NCI-H345 (cell line): ENCODE data around the gene MRPL55.

Experiments used
- DNase-seq: peaks from one replicate; lab custom pipeline; 2025; lab: John Stamatoyannopoulos, UW

The MRPL55 gene

DNA sequence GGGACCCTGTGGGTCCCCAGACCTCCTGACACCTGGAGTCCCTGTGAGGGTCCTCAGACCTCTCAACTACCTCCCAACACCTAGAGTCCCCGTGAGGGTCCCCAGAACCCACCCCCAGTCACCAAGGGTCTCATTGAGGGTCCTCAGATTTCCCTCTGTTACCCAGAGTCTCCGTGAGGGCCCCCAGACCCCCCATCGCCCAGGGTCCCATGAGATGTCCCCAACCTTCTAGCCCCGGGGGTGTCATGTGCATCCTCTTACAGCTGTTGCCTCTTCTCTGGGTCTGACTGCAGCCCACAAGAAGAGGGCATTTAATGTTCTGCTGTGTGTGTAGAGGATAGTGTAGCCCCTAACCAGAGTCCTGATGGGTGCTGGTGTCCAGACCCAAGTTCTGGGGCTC, 38.7 kb upstream of the MRPL55 start:
- DNase-seq: no peak

DNA sequence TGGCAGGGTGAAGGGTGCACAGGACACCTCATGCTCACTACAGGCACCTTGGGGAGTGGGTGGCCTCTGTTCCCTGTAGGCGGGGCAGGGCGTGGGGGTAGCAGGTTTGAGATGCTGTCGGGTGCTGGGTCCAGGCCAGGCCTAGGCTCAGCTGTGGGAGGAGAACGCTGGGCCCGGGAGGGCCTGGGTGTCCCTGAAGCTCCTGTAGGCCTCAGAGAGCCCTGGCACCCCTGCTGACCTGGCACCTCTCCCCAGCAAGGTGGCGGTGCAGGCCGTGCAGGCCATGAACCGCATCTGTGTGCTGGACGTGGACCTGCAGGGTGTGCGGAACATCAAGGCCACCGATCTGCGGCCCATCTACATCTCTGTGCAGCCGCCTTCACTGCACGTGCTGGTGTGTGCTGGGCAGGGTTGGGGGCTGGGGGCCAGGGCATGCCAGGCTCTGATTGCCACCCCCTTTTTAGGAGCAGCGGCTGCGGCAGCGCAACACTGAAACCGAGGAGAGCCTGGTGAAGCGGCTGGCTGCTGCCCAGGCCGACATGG, 38.1 kb upstream of the MRPL55 start:
- no peak for DNase-seq

DNA sequence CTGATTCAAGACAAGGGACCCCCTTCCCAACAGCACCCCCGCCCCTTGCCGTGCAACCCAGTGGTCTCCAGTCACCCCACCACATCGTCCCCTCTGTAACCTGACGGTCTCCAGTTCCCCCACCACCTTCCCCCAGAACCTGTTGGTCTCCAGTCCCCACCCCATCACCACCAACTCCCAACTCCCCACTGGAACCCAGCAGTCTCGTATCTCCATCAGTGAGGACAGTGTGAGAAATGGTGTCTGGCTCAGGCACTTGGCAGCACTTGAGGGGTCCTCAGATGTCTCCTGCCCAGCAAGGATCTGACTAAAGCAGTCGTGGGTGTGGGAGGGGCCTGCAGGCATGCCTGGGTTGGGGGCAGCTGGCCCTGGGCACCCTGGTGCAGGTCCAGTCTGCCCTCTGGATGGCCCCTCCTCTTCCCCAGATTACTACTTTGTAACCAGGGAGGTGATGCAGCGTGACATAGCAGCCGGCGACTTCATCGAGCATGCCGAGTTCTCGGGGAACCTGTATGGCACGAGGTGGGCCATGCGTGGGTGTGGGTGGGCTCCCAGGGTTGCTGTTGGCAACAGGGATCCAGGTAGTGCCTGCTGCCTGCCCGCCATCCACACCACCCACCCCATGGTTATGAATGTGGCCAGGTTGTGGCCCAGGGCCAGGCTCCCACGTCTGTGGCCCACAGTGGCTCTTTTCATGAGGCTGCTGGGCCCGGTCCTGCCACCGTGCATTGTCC, 37.5 kb upstream of the MRPL55 start:
- no peak for DNase-seq

DNA sequence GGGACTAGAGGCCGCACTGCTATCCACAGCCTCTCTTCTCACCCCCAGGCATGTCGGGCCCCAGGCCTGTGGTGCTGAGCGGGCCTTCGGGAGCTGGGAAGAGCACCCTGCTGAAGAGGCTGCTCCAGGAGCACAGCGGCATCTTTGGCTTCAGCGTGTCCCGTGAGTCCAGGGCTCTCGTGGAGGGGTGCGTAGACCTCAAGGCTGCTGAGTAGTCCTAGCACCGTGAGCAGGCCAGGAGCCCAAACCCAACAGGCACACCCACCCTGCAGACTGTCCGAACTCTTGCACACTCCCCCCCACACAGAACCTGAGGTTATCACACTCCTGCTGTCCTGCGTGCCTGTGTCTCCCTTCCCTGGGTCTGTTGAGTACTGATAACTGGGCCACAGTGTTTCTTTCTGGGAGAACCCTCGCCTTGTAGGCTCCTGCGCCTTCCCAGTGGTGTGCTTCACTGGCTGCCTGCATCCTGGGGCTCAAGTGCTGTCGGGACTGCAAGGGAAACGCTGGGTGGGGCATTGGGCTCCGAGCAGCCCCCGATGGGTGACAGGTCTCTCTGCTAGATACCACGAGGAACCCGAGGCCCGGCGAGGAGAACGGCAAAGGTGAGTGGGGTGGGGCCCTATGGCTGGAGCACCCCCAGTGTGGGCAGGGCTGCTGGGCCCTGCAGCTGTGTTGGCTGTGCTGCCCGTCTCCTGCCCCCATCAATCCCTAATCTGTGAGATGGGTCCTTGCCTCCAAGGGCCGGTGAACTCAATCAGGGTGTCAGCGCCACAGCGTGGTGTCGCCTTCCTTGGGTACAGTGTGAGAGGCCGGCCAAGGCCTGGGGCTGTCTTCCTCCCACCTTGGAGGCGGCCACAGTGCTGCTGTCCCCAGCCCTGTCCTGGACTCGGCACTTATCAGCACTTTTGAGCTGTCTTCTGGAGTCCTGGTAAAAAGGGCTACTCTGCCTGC, 36.6 kb upstream of the MRPL55 start:
- DNase-seq: no peak

DNA sequence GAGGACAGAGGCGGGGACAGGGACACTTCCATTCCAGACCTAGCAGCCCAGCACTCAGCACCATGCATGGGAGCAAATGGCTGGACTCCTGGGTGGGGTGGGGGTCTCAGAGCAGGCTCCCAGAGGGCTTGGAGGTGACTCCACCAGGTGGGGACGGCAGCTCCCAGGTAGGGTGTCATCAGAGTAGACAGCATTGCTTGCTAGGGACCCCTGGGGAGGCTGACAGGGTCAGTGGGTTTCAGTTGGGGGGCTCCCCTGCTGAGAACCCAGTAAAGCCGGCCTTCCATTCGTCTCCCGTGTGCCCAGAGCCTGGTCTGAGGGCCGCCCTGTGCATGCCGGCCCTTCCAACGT, 35.9 kb upstream of the MRPL55 start:
- no peak for DNase-seq

DNA sequence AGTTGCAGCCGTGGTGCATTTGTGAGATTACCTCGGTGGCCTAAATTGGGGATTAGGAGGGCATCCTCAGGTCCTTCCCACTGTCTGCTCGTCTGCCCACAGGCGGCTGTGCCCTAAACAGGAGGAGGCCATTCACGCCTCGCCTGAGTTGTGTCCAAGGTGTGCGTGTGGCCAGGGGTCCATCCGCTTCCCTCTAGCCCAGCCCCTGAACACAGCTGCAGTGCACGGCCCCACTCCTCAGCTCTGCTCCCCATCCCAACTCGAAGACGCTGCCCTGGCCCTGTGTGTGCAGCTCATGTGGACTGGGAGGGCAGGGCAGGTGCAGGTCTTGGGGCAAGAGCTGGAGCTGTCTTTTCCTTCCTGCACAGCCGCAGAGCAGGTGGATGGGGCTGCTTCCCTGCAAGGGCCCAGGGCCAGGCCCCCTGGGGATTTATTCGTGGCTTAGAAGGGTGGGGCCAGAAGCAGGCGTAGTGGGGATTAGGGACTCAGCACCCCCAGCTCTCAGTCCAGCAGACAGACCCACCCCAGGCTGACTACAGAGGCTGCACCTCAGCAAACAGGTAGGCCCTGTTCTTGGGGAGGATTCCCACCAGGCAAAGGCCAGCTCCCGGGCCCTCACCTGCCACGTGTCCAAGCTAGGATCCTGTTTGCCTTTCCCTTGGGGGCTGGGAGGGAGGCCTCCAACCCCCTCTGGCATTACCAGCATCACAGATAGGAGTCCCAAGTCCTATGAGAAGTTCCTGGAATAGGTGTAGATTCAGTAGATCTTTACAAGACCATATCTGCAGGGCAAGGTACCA, 35.3 kb upstream of the MRPL55 start:
- no peak for DNase-seq

DNA sequence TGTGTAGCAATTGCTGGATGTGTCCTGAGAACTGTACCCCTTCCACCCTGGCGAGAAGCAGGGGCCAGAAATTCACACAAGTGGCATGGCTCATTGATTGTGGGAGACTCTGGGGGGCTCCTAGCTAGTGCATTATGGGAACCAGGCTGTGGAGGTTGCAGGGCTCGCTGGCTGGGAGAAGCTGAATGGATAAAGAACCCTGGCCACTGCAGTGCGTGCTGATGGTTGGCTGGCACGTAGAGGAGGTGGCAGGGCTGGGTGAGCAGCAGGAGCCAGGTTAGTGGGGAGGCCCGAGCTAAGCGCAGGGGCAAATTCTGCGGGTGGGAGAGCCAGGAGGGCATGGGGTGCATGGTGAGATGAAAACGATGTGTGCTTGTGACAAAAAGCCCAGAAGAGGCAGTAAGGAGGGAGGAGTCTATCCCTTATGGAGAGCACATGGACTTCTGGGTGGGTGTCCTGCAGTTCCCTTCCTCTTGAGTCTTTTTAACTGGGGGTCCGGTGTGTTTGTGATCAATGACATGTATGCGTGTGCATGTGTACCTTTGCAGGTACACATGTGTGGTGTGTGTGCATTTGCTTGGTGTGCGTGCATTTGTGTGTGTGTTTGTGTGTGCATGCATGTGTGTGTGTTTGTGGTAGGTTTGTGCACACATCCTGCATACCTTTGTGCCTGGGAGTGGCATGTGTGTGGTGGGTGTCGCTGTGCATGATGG, 34.5 kb upstream of the MRPL55 start:
- no peak for DNase-seq

DNA sequence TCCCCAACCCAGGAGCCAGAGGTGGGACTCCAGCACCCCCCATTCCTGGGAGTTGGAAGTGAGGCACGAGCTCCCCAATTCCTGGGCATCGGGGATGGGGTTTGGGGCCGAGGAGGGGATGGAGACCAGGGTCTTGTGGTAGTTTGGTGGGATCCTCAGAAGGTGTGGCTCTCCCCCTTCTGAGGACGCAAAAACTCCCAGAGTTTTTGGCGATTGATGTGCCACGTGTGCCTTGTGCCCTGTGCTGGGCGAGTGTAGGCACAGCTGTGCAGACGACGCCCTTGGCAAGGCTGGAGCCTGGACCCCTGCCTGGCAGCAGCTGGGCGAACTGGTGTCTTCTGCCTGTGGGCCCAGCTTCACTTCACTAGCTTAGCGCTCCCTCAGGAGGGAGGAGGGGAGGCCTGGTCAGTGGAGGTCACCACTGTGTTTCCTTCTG, 33.6 kb upstream of the MRPL55 start:
- DNase-seq: no peak

DNA sequence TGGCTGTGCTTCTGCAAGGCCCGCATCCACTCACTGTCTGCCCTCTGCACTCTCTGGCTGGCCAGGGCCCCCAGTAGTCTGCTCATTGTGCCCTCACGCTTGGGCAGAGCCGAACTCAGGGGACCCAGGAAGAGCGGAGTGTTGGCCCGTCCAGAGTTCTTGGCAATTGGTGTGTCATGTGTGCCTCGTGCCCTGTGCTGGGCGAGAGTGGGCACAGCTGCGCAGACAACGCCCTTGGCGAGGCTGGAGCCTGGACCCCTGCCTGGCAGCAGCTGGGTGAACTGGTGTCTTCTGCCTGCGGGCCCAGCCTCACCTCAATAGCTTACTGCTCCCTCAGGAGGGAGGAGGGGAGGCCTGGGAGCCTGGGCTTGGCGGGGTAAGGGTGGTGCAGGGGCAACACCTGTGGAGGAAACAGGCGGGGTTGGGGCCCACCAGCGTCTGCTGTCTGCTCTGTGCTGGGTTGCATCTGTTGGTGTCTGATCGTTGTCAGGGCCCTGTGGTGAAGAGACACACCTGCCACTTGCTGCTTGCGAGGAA, 33.1 kb upstream of the MRPL55 start:
- no peak for DNase-seq

DNA sequence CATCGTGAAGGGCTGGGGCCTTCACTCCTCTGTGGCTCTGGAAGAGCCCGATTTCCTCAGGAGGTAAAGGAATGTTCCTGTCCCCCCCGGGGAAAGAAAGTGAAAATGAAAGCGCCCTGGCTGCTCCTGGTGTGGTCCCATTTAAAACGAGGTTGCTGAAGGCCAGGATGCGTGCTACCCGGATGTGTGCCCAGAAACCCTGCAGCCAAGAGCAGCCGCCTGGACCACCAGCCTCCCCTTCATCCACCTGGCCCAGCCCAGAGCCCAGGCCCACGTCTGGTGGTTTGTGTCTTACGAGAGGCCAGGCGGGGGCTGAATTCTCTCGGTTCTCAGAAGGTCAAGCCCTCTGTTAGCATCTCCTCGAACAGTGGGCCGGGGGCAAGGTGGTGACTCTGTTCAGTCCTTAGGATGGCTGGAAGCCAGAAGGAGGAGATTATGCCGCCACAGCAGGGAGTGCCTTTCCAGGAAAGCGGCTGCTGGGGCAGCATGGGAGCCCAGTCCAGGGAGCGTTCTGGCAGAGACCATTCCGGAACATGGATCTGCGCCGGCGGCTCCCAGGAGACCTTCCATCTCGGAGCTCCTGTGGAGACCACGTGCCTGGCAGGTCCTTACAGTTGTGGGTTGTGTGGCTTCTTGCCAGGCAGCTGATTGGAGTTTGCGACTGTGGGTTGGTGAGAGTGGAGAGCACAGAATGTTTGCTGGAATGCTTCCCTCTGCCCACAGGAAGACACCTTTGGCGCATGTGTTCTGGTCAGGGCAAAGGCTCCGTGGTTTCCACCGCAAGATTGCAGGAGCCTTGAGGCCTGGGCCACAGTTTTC, 32.3 kb upstream of the MRPL55 start:
- no peak for DNase-seq

DNA sequence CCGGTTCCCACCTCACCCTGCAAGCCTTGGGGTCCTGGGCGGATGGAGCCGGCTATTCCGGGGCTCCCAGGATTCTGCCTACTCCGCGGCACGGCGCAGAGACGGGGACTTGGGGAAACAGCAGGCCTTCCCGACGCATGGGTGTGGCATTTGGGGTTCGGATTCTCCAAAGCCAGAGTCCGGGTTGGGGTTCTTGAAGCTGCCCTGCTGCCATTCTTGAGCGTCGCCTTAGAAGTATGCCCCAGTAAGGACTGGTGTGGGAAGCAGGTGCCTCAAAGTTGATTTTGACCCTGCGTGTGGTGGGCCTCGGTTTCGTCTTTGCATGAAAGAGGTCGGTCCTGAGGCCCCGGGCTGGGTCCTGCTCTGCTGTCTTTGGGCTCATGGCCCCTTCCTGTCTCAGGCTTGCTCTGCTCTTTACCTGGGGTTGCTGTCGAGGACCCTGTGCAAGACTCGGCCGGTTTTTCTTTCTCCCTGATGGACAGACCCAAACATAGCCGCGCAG, 31.7 kb upstream of the MRPL55 start:
- DNase-seq: no peak

DNA sequence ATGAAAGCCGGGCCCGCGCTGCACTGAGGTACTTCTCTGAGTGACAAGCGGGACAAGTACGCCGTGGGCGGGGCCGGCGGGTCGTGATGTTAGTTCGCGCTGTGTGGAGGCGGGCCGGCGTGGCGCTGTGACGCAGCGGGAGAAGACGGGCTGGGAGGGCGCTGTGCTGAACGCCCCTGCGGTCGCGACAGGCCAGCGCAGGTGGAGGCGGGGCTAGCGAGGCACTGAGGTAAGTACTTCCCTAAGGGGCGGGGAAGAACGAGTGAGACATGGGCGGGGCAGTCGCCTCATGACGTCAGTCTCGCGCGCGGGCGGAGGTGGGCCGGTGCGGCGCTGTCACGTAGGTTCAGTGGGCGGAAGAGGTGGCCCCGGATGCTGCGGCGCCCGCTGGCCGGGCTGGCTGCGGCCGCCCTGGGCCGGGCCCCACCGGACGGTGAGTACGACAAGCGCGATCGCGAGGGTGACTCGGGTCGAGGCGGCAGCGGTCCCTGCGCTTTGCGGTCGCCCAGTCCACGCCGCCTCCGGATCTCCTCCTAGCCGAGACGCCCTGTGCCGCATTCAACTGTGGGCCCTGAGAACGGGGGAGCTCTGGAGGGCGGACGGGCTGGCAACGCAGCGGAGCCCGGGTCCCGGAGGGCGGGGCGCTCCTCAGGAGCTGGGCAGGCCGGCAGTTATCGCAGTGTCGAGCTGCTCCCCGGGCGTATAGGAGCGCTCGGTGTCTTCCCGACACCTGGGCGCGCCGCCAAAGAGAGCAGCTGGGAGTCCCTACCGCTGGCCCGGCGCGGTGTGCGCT, 31.0 kb upstream of the MRPL55 start, which contains the start of gene GUK1:
GUK1 (plus strand) TSS at position 349 of the 793 bp plus-strand sequence; CDS start at position 373, 24 bp downstream.
- DNase-seq: peak; percentile 100

DNA sequence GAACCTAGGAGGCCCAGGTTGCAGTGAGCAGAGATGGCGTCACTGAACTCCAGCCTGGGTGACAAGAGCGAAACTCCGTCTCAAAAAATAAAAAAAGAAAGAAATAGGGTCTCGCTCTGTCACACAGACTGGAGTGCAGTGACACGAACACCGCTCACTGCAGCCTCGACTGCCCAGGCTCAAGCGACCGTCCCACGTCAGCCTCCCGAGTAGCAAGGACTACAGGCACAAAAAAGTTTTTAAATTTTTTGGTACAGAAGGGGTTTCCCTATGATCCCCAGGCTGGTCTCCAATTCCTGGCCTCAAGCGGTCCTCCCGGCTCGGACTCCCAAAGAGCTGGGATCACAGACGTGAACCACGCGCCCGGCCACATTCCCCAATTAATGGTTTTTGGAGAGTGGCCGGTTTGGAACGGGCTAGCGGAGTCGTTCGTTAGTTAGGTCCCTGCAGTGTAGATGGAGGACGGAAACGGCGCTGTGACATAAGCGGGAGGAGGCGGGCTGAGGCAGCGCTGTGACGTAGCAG, 30.4 kb upstream of the MRPL55 start:
- DNase-seq: no peak

DNA sequence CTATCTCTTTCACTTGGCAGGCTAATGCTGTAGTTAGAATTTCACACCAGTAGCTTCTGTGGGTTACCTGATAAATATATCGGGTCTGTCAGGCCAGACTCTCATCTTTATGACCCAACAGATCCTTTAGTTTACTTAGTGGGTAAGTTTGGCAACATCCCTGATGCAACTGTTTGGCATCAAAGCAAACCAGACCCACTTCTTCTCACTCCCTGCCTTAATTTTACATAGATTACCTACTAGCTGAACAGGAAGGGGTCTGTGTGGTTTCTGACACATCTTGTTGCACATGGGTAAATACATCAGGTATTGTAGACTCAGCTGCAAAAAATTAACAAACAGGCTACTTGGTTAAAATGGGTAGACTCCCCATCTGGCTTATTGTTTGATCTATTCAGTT, 27.8 kb upstream of the MRPL55 start:
- DNase-seq: no peak

DNA sequence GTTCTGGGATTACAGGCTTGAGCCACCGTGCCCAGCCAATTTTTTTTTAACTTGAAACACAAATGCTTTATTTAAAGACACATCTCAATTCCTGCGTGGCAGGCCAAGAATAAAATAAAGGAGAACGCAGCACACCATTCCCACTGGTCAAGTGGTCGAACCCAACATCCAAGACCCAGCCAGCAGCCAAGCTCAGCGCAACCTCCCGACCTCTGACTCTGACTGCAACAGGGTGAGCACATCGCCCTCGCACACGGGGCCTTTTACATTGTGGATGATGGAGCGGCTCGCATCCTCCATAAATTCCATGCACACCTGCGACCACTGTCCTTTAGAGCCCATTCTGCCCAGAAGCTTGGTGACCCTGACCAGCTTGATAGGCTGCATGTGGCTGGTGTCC, 25.5 kb upstream of the MRPL55 start:
- DNase-seq: no peak

DNA sequence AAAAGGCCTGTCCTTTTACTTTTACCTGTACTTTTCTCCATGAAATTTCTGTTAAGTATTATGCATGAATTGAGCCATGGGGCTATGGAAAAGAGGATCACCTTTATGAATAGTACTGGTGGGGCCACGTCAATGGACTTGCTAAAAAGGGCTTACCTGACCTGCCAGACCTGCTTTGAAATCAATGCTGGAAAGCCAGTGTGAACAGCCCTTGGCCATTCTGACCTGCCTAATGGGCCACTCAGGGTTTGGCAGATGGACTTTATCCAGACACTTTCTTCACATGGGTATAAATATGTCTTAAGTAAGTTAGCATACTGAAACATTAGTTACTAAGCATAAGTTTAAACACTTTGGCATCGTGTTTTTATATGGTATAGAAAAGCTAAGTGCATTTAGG, 22.7 kb upstream of the MRPL55 start:
- no peak for DNase-seq

DNA sequence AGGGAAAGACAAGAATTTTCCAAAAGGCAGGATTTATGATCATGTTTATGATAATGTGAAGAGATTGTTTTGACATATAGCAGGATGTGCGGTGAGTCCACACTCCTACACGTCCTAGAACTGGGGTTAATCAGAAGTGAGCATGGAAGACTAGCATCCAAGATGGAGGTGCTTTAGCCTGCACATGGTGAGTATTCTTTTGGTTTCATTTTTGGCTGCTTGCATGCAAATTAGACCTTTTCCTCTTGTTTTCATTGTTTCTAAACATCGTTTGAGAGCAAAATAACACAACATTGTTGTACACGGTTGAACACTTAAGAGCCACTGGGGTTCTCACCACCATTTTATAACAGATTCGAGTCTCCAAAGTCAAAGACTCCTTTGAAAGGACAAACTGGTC, 16.1 kb upstream of the MRPL55 start:
- DNase-seq: no peak

DNA sequence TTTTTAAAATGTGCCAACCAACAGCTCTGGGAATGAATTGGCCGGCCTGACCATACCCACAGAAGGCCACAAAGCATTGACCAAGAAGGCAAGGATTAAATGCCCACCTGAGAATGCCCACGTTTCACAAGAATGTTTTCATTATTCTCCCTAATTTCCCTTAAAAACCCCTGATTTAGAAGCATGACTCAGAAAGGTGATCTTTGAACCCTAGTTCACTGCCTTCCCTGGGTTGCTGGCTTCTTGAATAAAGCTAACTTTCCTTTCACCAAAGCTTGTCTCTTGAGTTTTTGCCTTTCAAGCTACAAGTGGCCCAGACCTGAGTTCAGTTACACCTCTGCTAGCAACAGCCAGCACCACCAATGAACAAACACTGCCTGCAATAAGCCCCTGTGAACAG, 14.4 kb upstream of the MRPL55 start:
- DNase-seq: no peak

DNA sequence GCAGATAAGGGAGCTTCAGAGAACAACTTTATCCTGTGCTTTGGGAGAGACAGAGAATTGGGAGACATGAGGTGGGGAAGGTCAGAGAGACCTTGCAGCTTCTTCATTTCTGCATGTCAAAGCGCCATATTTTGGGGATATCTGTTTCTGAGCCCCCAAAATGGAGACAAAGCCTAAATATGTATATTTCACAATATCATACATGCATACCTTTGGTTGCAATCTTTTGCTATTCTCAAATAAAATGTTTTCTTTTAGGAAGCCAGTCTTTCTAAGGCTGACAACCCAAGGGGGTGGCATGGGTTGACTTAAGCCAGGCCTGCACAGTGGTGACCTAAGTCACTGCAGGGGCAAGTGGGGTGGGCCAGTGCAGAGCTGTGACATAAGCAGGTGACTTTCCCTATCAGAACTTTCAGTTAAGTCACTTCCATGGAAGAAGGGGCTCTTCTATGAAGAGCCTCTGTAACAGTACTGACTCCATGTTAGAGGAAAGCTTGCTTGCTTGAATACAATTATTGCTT, 13.9 kb upstream of the MRPL55 start:
- no peak for DNase-seq
